Measurements from ENCODE around the gene CLIC6.

- no peak for TF ChIP-seq CTCF (conservative IDR thresholded peaks at IDR 0.05; ENCODE audit: low read depth in 2 of 2)
- TF ChIP-seq POLR2AphosphoS5 (IDR thresholded peaks at IDR 0.05; ENCODE audit: low read depth) = no peak
- TF ChIP-seq EZH2 (IDR thresholded peaks at IDR 0.05; ENCODE audit: low read depth, unreplicated experiment) = no peak
- no peak for TF ChIP-seq EZH2phosphoT487 (IDR thresholded peaks at IDR 0.05; ENCODE audit: unreplicated experiment)
- no peak for TF ChIP-seq REST (IDR thresholded peaks at IDR 0.05; ENCODE audit: unreplicated experiment)
- no peak for TF ChIP-seq ZNF462 (CRISPR knock-in tag; IDR thresholded peaks at IDR 0.05)
- TF ChIP-seq STAT1 (IDR thresholded peaks at IDR 0.05; ENCODE audit: unreplicated experiment) = no peak
- TF ChIP-seq ZNF114 (CRISPR knock-in tag; IDR thresholded peaks at IDR 0.05) = no peak
- no peak for TF ChIP-seq JUNB (IDR thresholded peaks at IDR 0.05; ENCODE audit: unreplicated experiment)
- TF ChIP-seq ETS1 (IDR thresholded peaks at IDR 0.05) = no peak
- no peak for TF ChIP-seq CREB1 (CRISPR knock-in tag; IDR thresholded peaks at IDR 0.05; ENCODE audit: low read depth)
- no peak for TF ChIP-seq NANOG (IDR thresholded peaks at IDR 0.05; ENCODE audit: borderline replicate concordance)
- TF ChIP-seq ZNF331 (CRISPR knock-in tag; IDR thresholded peaks at IDR 0.05; ENCODE audit: low read depth) = no peak
Measured at GRCh38 chr21:34671462-34671861, 2.7 kb downstream of the CLIC6 start.

Measured in GM23338 (cell line).